Pons (tissue), 1 donor: ENCODE results near the gene HOXA3.

Experiments
- DNase-seq: peaks from one replicate; pipeline ENCODE4 v3.0.0-alpha.2; 2016; ENCODE audit warnings: low spot score

HOXA3 gene

DNA sequence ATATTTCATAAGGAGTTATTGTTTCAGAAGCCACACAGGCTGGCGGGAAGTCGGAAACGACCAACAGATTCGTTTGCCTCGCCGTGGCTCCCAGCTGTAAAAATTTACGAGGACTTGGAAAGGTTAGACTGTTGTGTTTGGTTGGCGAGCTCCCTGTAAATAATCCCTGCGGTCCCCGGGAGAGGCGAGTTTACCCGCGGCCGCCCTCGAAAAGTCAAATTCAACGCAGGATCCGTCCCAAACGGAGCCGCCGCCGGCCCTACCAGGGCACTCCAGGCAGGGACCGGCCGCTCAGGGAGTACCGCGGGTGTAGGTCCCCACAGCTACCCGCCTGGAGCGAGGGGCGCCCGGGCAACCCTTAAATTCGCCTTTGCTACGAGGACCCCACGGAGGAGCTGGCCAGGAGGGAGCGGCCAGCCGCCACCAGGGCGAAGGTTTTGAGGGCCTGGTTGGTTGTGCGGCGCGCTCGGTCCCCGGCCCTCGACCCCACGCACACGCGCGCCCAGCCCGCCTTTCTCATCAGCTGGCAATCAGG lies 13.7 kb upstream of the HOXA3 start:
- no peak for DNase-seq

DNA sequence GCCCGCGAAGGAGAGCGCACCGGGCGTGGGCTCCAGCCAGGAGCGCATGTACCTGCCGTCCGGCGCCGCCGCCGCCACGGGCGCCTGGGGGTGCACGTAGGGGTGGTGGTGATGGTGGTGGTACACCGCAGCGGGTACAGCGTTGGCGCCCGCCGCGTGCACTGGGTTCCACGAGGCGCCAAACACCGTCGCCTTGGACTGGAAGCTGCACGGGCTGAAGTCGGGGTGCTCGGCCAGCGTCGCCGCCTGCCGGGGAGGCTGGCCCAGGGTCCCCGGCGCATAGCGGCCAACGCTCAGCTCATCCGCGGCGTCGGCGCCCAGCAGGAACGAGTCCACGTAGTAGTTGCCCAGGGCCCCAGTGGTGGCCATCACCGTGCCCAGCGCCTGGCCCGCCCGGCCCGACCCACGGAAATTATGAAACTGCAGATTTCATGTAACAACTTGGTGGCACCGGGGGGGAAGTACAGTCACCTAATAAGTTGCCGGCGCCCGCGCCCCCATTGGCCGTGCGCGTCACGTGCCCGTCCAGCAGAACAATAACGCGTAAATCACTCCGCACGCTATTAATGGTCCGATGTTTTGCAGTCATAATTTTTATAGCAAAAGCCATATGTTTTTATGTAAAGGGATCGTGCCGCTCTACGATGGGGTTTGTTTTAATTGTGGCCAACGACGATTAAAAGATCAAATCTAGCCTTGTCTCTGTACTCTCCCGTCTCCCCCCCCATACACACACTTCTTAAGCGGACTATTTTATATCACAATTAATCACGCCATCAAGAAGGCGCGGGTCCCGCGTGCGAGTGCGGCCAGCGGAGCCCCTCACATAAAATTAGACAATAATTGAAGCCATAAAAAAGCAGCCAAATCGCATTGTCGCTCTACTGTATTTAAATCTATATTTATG lies 13.0 kb upstream of the HOXA3 start, which contains the start of gene HOXA9:
HOXA9 (minus strand) TSS at position 449 of the 907 bp plus-strand sequence; CDS start at position 369, 80 bp downstream.
- no peak for DNase-seq

DNA sequence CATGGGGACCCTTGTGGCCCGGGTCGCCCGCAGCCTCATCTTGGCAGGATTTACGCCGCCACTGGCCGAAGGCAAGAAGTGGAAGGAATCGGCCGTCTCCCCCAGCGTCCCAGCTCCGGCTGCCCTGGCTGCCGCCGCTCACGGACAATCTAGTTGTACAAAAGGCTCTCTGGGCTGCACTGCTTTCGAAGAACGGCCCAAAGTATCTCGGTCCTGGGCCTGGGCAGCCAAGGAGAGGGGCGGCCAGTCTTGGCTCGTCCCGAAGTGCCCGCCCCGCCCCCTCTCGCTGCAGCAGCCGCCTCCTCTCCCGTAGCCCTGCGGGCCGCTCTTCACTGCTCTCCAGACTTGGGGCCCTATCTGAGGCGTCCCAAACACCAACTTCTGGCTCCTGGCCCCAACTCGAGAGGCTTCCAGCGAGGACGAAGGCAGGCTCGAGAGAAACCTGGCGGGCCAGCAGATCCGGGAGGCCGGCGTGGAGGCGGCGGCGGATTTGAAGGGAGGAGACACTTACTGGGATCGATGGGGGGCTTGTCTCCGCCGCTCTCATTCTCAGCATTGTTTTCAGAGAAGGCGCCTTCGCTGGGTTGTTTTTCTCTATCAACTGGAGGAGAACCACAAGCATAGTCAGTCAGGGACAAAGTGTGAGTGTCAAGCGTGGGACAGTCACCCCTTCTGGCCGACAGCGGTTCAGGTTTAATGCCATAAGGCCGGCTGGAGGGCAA lies 12.1 kb upstream of the HOXA3 start:
- DNase-seq = no peak

DNA sequence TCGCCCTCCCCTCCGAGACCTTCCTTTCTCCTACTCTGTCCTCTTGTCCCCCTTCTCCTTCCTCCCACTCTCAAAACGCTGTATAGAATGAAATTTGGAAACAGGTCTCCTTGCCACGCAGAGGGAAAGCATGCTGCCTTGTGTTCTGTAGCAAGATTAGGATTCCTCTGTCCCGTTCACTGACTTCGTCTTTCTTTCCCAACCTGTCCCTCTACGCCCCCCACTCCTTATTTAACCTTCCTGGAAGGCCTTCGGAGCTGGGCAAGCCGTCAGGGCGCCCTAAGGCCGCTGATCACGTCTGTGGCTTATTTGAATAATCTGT lies 11.6 kb upstream of the HOXA3 start:
- no peak for DNase-seq

DNA sequence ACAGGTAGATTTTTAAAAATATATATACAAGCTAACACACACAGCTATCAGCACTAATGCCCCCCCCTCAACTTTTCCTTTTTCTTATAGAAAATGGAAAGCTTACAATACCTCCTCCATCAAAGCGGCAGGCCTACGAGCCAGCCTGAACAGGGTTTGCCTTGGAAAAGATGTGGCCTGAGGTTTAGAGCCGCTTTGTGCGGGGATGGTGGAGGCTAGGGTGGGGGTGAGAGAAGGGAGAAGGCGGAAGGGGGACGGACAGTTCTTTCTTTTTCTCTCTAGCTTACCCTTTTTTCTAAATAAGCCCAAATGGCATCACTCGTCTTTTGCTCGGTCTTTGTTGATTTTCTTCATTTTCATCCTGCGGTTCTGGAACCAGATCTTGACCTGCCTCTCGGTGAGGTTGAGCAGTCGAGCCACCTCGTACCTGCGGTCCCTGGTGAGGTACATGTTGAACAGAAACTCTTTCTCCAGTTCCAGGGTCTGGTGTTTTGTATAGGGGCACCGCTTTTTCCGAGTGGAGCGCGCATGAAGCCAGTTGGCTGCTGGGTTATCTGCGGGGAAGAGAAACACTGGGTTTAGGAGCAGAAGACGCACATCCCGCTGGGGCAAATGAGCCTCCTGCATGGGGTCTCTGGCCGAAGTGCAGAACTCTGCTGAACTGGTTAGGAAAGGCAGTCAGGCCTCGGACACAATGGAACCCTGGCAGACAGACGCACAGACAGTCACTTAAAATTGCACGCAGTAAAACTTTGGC lies 11.1 kb upstream of the HOXA3 start:
- no peak for DNase-seq

DNA sequence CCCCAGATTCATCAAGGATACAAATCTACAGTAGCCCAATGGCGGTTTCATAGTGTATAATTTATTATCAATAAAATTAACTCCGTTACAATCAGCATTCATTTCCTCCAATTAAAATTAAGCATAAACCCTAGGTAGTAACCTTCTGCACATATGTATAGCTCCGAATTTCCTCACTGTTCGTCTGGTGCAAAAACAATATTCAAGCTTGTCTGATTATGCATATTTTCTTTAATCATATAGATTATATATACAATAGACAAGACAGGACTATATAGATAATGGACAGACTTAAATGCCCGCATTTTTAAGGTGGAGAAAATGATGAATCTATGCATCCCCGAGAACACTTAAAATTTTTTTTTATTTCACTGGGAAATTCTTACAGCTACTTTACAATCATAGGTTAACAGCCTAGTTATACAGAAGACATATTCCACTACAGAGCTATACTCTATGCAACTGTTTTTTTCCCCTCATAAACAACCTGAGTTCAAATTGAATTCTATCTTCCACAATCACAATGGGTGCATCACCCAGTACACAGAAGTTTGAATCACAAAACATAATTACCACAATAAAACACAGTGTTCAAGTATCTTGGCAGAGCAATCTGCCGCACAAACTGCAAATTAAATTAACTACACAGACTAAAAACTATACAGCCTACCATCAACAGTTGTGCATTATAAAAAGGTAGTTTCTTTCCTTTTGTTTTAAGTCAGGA lies 10.3 kb upstream of the HOXA3 start:
- DNase-seq = no peak

DNA sequence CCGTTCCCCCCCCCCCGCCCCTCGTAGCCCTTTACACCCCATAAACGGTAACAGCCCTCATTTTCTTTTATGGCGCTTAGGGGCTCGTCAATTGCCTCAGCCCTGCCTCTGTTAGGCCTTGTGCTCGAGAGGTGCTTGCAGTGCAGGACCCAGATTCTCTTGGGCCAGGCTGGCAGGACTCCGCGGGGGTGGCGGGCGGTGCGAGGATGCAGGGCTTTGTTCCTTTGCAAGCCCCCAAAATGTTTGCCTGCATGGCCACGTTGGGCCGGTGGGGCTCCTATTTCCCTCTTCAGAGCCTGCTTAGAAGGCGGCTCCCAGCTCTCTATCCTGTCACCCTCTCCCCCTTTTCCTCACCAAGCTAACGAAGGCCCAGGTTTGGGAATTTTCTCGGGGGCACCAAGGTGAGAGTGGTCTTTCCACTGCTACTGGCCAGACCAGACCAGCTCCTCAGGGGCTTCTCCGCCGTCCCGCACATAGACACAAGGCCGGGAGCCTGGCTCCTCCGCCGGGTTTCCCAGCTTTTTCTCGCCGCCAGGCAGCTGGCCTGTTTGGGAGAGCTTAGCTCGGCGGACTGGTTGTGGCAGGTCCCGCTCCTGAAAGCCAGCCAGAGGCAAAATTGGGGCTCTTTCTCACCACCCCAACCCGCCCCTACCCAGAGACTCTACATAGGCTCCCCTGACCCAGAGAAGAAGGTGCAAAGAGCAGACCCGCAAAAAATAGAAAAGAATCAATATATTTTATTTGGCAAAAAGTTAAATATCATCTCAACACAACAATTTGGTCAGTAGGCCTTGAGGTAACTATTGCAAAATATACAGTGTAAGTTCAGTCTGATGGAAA lies 9.6 kb upstream of the HOXA3 start:
- no peak for DNase-seq

DNA sequence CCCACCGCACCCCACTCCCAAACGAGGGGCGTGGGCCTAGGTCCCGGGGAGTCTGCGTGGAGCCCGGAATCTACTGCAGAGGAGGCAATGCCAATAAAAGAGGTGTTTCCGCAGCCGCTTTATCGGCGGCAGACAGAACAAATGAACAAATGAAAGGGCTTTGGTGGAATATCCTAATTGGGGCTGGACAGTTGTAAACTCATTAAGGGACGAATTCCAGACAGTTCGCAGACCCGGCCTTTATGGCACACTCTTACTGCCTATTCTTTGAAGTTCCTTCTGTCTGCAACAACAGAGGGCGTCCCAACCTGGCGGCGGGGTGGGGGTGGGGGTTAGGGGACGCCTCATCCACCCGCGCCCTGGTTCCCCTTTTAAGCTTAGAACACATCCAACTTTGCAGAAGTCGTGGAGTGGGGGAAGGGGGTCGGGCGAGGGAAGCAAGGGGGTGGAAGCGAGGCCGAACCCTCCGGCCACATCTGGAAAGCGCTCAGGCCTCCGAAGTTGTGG lies 8.9 kb upstream of the HOXA3 start:
- DNase-seq = peak; percentile 21

DNA sequence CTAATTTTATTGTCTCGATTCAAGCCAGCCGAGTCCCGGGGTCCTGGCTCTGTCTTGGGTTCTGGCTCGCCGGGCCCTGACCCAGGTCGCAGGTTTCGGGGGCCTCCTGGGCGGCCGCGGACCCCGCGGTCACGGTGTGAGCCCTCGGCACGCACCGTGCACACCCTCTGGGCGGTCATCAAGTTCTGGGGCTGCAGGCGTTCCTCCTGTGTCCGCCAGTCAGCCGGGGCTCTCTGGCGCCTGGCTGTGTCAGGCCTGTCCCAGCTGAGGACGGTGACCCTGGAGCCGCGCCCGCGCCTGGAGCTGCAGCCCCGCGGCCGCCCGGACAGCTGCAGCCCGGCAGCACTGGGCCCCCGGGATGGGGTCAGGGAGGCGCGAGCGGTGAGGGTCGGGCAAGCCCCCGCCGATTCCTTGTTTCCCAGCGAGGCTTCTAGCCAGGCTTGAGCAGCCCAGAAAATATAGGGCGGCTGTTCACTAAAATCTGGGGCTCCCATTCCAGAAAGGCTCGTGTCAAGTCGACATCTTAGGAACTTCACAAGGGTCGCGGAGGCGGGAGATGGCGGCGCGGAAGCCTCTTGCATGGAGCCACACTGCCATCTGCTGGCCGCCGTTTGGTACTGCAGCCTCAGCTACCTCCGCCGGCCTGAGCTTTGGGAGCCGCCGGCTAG lies 8.3 kb upstream of the HOXA3 start:
- DNase-seq = peak; percentile 55

DNA sequence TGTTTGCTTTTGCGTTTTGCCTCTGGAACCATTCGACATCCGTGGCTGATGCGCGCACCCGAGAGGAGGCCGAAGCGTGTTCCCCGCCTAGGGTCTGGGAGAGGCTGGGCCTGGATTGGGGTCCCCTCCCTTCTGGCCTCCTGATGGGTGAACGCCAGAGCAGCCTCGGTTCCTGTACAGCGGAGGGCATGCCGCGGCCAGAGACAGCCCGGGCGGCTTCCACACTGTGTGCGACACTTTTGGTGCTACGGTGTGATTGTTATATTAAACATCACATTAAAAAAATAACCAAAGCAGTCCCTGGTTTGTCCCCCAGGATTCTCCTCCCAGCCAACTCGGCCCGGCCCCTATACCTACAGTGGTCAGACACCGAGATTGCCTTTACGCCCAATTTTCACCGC lies 7.8 kb upstream of the HOXA3 start:
- no peak for DNase-seq

DNA sequence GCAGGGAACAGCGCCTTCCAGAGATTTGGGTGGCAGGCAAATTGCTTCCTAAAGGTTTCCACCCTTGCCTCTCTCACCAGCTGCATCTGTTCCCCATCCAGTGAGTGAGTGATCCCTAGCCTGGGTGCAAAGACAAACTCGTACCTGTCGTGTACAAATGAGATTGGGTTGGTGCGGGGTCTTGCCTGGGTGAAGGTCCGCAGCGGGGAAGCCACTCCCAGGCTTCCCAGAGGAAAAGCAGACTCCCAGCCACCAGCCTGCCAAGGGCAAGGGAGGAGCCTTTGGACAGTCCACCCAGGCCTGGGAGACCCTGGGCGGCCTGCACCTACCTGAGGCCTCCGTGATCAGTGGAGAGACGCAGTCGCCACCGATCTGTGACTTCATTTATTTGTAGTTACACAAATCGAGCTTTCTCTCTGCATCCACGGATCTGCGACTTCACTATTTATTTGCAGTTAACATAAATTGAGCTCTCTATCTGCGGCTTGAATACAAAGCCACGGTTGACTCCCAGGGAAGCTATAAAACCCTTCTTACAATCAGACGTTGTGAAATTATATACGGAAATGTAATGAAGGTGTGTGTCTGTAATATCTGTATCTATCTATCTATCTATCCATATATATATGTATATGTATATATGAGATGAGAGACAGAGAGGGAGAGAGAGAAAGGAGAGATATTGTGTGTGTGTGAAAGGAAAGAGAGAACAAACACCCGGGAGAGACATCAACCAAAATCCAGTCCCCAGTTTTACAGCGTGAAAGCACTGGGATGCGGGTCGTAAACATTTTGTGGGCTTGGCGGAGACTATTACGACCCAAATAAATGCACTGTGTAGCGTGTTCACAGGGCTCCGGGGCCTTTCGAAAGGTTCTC lies 7.1 kb upstream of the HOXA3 start:
- DNase-seq = no peak

DNA sequence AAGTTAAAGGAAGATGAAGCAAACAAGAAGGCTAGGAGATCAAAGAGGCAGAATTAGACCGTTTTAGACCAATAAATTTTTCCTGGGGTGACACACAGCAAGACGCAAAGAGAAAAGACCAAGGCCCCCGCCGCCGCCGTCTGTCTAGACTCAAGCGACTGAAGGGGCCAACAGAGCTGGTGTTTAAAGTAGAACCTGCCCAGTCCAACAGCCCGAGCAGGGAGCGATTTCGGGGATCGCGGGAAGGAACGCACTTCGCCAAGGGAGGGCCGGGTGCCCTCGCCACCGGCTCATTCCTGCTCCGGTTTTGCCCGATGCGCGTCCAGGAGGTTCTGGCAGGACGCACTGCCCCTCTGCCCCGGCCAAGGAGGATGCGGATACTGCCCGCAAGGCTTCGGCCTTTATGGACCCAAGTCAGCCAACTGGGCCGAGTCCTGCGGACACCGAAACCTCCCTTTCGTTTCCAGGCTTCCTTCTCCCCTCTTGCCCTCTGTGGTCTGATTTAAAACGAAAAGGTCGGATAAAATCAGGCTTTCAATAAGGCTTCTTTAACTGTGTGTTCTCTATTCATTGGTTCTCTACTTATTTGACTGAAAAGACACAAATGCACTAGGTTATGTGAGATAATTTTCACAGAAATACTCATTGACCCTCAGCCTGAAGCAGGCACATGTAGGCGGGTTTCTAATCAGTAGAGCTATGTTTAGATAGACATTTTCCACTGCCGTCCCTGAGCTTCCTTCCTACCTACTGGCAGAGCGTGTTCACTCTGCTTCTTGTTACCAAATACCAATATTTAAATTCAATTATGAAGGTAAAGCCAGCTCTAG lies 6.3 kb upstream of the HOXA3 start:
- DNase-seq = no peak

DNA sequence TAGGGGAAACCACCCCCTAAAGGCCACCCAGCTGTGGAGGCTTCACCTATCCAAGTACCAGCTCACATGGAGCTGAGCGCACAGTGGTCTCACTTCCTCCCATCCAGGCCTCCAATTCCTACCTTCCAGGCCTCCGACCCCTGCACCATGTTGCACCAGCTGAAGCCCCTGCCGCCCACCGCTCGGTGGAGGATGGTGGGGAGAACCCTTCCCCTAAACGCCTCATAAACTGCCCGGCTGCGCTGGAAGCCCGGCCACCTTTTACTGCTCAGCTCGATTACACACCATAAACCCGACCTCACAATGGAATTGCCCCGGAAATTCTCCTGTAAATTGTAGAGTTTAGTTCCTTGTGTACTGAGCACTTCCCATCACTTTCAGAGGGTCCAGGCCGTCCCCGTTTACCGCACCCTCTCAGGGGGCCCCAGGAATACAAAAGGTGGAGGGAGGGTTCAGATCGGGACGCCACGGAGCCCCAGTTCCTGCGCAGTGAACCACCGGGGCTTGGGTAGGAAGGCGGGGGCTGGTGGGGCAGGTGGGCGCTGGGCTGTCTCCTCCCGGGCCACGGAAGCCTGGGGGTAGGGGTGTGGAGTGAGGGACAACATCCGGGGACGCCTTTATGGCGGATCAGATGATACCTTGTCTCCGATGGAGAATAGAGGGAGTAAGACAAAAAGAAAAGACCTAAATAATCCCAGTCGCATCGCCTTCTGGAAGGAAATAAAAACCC lies 5.5 kb upstream of the HOXA3 start:
- DNase-seq = no peak

DNA sequence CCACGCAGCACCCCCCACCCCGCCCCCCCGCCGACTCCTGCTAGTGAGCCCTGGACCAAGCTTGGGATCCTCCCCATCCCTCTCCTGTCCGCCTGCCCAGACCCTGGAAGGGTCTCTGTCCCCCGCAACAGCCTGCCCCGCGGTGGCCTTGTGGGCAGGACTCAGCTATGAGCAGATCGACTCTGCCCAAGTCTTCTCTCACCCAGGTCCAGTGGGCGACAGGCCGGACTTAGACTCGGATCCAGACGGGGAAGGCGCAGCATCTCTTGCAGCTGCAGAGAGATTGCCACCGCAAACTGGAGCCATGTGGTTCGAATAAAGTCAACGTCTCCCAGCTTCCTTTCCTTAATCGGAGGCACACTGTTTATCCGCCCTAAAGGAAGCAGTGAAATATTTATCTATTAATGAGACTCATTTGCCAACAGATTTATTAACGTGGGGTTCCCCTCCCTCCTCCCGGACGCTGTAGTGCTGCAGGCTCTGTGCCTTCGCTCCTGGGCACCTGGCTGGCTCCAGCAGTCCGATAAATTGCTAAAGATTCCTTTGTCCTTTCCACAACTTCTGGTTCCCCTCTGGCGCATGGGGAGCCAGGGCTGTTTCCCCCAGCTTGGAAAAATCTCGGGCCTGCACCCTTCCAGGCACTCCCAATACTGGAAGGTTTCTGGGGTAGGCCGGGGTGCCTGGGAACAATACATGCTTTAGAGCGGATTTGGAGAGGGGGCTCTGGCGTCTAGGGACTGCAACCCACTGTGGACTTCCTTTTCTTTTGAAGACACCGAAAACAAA lies 4.7 kb upstream of the HOXA3 start:
- DNase-seq = no peak

DNA sequence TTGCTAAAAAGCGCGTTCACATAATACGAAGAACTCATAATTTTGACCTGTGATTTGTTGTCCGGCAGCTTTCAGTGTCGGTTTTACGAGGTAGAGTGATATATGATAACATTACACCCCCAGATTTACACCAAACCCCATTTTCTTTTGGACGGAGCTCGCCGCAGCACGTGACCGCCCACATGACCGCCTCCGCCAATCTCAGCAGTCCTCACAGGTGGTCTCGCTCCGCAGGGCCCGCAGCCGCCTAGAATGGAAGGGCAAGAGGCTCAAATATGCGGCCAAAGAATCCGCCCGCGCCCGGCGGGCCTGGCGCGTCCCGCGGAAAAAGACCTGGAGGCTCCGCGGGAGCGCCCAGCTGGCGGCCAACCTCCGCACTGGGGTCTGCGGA lies 4.1 kb upstream of the HOXA3 start, which contains the start of gene HOXA7:
HOXA7 (minus strand) TSS at position 168 of the 391 bp plus-strand sequence; CDS start at position 38, 130 bp downstream.
- DNase-seq = no peak

DNA sequence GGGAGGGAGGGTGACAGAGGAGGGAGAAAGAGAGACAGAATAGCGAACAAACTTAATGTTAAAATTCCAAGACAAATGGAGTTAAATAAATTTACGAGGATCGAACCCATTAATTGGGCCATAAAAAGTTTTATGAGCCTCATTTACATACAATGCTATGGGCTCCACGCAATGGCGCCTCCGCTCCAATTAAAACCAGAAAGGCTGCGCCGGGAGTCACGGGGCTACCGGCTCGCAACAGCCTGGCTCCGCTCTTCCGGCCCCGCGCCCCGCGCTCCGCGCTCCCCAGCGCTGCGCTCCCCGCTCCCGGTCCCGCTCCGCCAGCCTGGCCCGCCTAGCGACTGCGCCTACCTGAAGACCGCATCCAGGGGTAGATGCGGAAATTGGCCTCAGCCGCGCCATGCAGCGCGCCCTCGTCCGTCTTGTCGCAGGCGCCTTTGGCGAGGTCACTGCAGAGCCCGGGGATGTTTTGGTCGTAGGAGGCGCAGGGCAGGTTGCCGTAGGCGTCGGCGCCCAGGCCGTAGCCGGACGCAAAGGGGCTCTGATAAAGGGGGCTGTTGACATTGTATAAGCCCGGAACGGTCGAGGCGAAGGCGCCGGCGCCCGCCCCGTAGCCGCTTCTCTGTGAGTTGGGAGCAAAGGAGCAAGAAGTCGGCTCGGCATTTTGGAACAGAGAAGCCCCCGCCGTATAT lies 3.6 kb upstream of the HOXA3 start:
- DNase-seq = no peak
